ENCODE results near the gene MAGIX. TPM values are rescaled to one million over a fixed set of nuclear protein-coding genes. Genes with fewer than 3 reads are reported as not detected.

MAGIX gene
- total RNA-seq, 1 donor: 1.8 TPM

GRCh38 chrX:49155243-49155899, 7.2 kb upstream of the MAGIX start:
- H3K36me3 ChIP-seq (ENCODE audit: insufficient read depth, low read length): no peaks in the 10 kb centered on the region
- H3K79me2 ChIP-seq (ENCODE audit: insufficient read depth, low read length): no peaks in the 10 kb centered on the region
- peak overlapping the region; percentile 73 for H3K27ac ChIP-seq (ENCODE audit: low read depth, low read length)
- H3K27me3 ChIP-seq (ENCODE audit: insufficient read depth, low read length): no peaks in the 10 kb centered on the region
- peak; percentile 88 for DNase-seq (ENCODE audit: insufficient read length, low spot score, missing footprints)
- H3K4me2 ChIP-seq (ENCODE audit: insufficient read depth, low read length): peak overlapping the region; percentile 78
- H4K20me1 ChIP-seq (ENCODE audit: insufficient read depth, low read length): no peaks in the 10 kb centered on the region
- peak overlapping the region; percentile 68 for H3K4me3 ChIP-seq (ENCODE audit: insufficient read depth, low read length)
- no peaks in the 10 kb centered on the region for H3K9me3 ChIP-seq (ENCODE audit: low read depth, low read length)
- H2AFZ ChIP-seq (ENCODE audit: low read length): peak overlapping the region; percentile 23
- no peaks in the 10 kb centered on the region for H3K4me1 ChIP-seq (ENCODE audit: insufficient read depth, low read length)
- TF ChIP-seq CTCF (IDR thresholded peaks at IDR 0.05; ENCODE audit: extremely low read depth, low read depth, low read length): no peak

DNA sequence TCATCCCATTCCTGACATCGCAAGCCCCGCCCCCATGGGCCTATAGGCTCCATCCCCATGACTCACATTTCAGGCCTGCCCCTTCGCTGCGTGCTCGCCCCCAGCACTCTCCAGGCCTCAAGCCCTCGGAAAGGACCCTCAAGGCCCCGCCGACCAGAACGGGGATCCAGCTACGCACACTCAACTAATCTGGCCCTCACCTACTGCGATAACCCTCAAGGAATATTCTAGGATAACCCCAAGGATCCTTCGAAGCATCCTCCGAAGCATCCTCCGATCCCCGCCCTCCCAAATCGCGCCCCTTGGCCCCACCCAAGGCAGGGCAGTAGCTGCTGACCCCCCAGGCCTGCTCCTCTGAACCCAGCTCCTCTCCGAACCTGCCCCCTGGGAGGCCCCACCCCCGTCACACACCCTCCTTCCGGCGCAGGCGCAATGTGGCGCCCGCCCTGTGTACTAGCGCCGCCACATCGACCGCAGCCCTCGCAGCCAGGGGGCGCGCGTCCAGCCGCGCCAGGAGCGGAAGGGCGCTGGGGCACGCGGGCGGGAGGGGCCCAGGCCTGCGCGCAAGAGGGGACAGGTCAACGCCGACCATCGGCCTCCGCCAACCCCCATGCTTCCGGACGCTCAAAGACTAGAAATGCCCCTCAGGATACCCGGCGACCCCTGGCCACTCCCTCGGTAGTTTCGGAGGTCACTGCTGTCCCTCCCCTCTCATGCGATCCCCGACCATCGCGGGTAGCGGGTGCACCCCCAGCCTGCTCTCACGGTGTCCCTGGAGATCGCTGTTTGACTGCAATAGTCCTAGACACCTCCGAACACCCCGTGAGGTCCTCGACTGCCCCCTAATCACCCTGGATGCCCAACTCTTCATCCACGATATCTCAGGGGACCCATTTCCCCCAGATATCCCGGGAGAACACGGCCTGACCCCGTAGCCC, 6.4 kb upstream of the MAGIX start:
- H3K79me2 ChIP-seq (ENCODE audit: insufficient read depth, low read length): no peaks in the 10 kb centered on the region
- H3K4me2 ChIP-seq (ENCODE audit: insufficient read depth, low read length): peak overlapping the region; percentile 78
- peak overlapping the region; percentile 73 for H3K27ac ChIP-seq (ENCODE audit: low read depth, low read length)
- peak; percentile 97 for DNase-seq (ENCODE audit: insufficient read length, low spot score, missing footprints)
- H3K36me3 ChIP-seq (ENCODE audit: insufficient read depth, low read length): no peaks in the 10 kb centered on the region
- H3K4me3 ChIP-seq (ENCODE audit: insufficient read depth, low read length): peak overlapping the region; percentile 68
- no peaks in the 10 kb centered on the region for H3K9me3 ChIP-seq (ENCODE audit: low read depth, low read length)
- TF ChIP-seq CTCF (IDR thresholded peaks at IDR 0.05; ENCODE audit: extremely low read depth, low read depth, low read length): peak; percentile 49
- H4K20me1 ChIP-seq (ENCODE audit: insufficient read depth, low read length): no peaks in the 10 kb centered on the region
- H3K4me1 ChIP-seq (ENCODE audit: insufficient read depth, low read length): no peaks in the 10 kb centered on the region
- H2AFZ ChIP-seq (ENCODE audit: low read length): peak overlapping the region; percentile 59
- no peaks in the 10 kb centered on the region for H3K27me3 ChIP-seq (ENCODE audit: insufficient read depth, low read length)

DNA sequence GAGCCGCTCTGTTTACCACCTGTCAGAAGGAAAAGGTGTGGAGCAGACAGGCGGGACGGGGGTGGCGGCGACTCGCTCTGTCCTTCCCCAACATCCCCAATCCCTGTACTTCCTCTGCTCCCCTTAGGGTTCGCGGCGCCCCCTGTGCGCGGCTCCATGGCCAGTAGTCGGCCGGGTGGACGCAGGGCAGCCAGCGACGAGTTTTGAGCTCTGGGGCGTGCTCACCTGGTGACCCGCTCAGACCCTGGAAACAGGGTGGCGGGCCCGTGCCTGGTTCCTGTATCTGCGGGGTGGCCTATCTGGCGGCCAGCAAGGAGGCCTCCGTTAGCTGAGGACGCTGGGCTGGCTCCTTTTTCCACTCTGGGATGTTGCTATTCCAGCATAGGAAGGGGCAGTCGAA, 5.4 kb upstream of the MAGIX start:
- no peak for TF ChIP-seq CTCF (IDR thresholded peaks at IDR 0.05; ENCODE audit: extremely low read depth, low read depth, low read length)

GRCh38 chrX:49160908-49161307, 1.6 kb upstream of the MAGIX start:
- no peak overlapping the region for H3K4me3 ChIP-seq (ENCODE audit: insufficient read depth, low read length)
- H3K36me3 ChIP-seq (ENCODE audit: insufficient read depth, low read length): no peaks in the 10 kb centered on the region
- H3K4me1 ChIP-seq (ENCODE audit: insufficient read depth, low read length): no peaks in the 10 kb centered on the region
- no peak for TF ChIP-seq CTCF (IDR thresholded peaks at IDR 0.05; ENCODE audit: extremely low read depth, low read depth, low read length)
- no peak overlapping the region for H3K27ac ChIP-seq (ENCODE audit: low read depth, low read length)
- no peaks in the 10 kb centered on the region for H3K9me3 ChIP-seq (ENCODE audit: low read depth, low read length)
- H3K27me3 ChIP-seq (ENCODE audit: insufficient read depth, low read length): no peaks in the 10 kb centered on the region
- no peak overlapping the region for H2AFZ ChIP-seq (ENCODE audit: low read length)
- DNase-seq (ENCODE audit: insufficient read length, low spot score, missing footprints): no peak
- no peaks in the 10 kb centered on the region for H4K20me1 ChIP-seq (ENCODE audit: insufficient read depth, low read length)
- H3K79me2 ChIP-seq (ENCODE audit: insufficient read depth, low read length): no peaks in the 10 kb centered on the region
- H3K4me2 ChIP-seq (ENCODE audit: insufficient read depth, low read length): no peak overlapping the region

More for the DNA sequence above, 5.4 kb upstream of the MAGIX start:
- Histone ChIP-seq H4K20me1 (ENCODE audit: insufficient read depth, low read length) (no peaks in the 10 kb centered on the region), H3K79me2 (ENCODE audit: insufficient read depth, low read length) (no peaks in the 10 kb centered on the region), H3K36me3 (ENCODE audit: insufficient read depth, low read length) (no peaks in the 10 kb centered on the region), H3K4me1 (ENCODE audit: insufficient read depth, low read length) (no peaks in the 10 kb centered on the region), H3K4me3 (ENCODE audit: insufficient read depth, low read length) (no peak overlapping the region), H3K9me3 (ENCODE audit: low read depth, low read length) (no peaks in the 10 kb centered on the region), H3K27ac (ENCODE audit: low read depth, low read length) (no peak overlapping the region), H3K27me3 (ENCODE audit: insufficient read depth, low read length) (no peaks in the 10 kb centered on the region), H3K4me2 (ENCODE audit: insufficient read depth, low read length) (no peak overlapping the region), H2AFZ (ENCODE audit: low read length) (no peak overlapping the region)
- DNase-seq (ENCODE audit: insufficient read length, low spot score, missing footprints): no peak
